HEK293 (cell line): ENCODE data around the gene OCRL.

Experiments
- BCL11A ChIP-seq: fragments of 450-650 bp; formaldehyde crosslinking; IDR thresholded peaks from 2 replicates; pipeline ENCODE4 v1.5.1; 2016; ENCODE audit warnings: low read depth, missing biosample characterization, missing genetic modification characterization
- KLF1 ChIP-seq: fragments of 450-650 bp; formaldehyde crosslinking; IDR thresholded peaks from 2 replicates; pipeline ENCODE4 v1.5.1; 2016; ENCODE audit warnings: missing biosample characterization, missing genetic modification characterization
- KLF10 ChIP-seq: fragments of 450-650 bp; IDR thresholded peaks from 2 replicates; pipeline ENCODE4 v1.5.1; 2018; ENCODE audit warnings: missing biosample characterization, mild to moderate bottlenecking, missing genetic modification characterization
- SP3 ChIP-seq: fragments of 450-650 bp; formaldehyde crosslinking; IDR thresholded peaks from 2 replicates; pipeline ENCODE4 v1.5.1; 2016; ENCODE audit warnings: missing biosample characterization, missing genetic modification characterization
- ZFHX2 ChIP-seq: fragments of 450-650 bp; formaldehyde crosslinking; conservative IDR thresholded peaks from 2 replicates; pipeline ENCODE4 v1.5.1; 2016; ENCODE audit warnings: missing biosample characterization, missing genetic modification characterization
- ZFP69B ChIP-seq: fragments of 450-650 bp; formaldehyde crosslinking; IDR thresholded peaks from 2 replicates; pipeline ENCODE4 v1.5.1; 2016; ENCODE audit warnings: missing biosample characterization, missing genetic modification characterization
- ZNF416 ChIP-seq: fragments of 450-650 bp; formaldehyde crosslinking; IDR thresholded peaks from 2 replicates; pipeline ENCODE4 v1.5.1; 2016; ENCODE audit warnings: missing biosample characterization, missing genetic modification characterization
- ZNF473 ChIP-seq: fragments of 450-650 bp; formaldehyde crosslinking; IDR thresholded peaks from 2 replicates; pipeline ENCODE4 v1.5.1; 2017; ENCODE audit warnings: missing biosample characterization, missing genetic modification characterization
- ZNF747 ChIP-seq: fragments of 450-650 bp; formaldehyde crosslinking; IDR thresholded peaks from 2 replicates; pipeline ENCODE4 v1.5.1; 2016; ENCODE audit warnings: missing biosample characterization, missing genetic modification characterization
- ZNF785 ChIP-seq: fragments of 450-650 bp; formaldehyde crosslinking; IDR thresholded peaks from 2 replicates; pipeline ENCODE4 v1.5.1; 2016; ENCODE audit warnings: missing biosample characterization, missing genetic modification characterization
- TF ChIP-seq, protein P1 (sequence below): fragments of 450-650 bp; formaldehyde crosslinking; IDR thresholded peaks from 2 replicates; pipeline ENCODE4 v1.5.1; 2016; ENCODE audit warnings: missing biosample characterization, missing genetic modification characterization
- TF ChIP-seq, protein P2 (sequence below): fragments of 450-650 bp; formaldehyde crosslinking; IDR thresholded peaks from 2 replicates; pipeline ENCODE4 v1.5.1; 2016; ENCODE audit warnings: missing biosample characterization, missing genetic modification characterization
- TF ChIP-seq, protein P3 (sequence below): sonication (generic); formaldehyde crosslinking; IDR thresholded peaks from 2 replicates; pipeline ENCODE4 v1.8.1; 2022; ENCODE audit warnings: mild to moderate bottlenecking, moderate library complexity, missing genetic modification reagents

DNA sequence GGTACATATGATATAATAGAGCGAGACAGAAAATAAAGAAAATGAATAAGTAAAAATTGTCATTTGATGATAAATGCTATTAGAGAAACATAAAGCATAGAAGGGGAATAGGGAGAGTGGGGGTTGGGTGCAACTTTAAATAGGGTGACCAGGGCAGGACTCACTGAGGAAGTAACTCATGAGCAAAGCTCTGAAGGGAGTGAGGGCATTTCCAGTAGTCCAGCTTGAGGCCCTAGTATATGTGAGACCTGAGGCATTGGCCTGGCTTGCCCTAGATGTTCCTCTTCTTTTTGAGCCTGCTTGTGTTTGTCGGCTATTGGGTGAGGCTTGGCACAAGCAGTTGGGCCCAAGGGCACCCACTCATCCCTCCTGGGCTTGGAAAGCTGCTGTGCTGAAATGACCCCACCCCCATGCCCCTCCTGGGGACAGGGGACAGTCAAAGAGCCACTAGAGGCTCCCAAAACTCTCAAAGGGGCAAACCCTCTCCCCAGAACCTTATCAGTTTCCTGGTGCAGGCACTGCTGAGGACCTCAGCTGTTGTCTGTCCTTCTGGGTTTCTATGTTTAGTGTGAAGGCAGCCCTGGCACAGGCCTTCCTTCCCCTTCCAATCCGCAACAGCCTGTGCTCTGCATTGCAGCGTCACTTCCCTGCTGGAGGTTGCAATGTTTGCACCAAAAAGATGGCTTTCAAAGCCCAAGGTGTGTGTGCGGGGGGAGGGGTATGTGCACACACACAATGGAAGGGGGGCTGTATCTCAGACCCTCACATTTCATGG, 74.6 kb downstream of the OCRL start:
- no peak for TF ChIP-seq ZNF747 (tag by site-specific recombination)
- no peak for TF ChIP-seq ZFP69B (tag by site-specific recombination)
- TF ChIP-seq BCL11A (tag by site-specific recombination): no peak
- TF ChIP-seq, protein P1, sequence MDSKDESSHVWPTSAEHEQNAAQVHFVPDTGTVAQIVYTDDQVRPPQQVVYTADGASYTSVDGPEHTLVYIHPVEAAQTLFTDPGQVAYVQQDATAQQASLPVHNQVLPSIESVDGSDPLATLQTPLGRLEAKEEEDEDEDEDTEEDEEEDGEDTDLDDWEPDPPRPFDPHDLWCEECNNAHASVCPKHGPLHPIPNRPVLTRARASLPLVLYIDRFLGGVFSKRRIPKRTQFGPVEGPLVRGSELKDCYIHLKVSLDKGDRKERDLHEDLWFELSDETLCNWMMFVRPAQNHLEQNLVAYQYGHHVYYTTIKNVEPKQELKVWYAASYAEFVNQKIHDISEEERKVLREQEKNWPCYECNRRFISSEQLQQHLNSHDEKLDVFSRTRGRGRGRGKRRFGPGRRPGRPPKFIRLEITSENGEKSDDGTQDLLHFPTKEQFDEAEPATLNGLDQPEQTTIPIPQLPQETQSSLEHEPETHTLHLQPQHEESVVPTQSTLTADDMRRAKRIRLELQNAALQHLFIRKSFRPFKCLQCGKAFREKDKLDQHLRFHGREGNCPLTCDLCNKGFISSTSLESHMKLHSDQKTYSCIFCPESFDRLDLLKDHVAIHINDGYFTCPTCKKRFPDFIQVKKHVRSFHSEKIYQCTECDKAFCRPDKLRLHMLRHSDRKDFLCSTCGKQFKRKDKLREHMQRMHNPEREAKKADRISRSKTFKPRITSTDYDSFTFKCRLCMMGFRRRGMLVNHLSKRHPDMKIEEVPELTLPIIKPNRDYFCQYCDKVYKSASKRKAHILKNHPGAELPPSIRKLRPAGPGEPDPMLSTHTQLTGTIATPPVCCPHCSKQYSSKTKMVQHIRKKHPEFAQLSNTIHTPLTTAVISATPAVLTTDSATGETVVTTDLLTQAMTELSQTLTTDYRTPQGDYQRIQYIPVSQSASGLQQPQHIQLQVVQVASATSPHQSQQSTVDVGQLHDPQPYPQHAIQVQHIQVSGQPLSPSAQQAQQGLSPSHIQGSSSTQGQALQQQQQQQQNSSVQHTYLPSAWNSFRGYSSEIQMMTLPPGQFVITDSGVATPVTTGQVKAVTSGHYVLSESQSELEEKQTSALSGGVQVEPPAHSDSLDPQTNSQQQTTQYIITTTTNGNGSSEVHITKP: no peak
- no peak for TF ChIP-seq ZNF785 (tag by site-specific recombination)
- no peak for TF ChIP-seq KLF10
- no peak for TF ChIP-seq ZNF416
- no peak for TF ChIP-seq SP3
- TF ChIP-seq, protein P2, sequence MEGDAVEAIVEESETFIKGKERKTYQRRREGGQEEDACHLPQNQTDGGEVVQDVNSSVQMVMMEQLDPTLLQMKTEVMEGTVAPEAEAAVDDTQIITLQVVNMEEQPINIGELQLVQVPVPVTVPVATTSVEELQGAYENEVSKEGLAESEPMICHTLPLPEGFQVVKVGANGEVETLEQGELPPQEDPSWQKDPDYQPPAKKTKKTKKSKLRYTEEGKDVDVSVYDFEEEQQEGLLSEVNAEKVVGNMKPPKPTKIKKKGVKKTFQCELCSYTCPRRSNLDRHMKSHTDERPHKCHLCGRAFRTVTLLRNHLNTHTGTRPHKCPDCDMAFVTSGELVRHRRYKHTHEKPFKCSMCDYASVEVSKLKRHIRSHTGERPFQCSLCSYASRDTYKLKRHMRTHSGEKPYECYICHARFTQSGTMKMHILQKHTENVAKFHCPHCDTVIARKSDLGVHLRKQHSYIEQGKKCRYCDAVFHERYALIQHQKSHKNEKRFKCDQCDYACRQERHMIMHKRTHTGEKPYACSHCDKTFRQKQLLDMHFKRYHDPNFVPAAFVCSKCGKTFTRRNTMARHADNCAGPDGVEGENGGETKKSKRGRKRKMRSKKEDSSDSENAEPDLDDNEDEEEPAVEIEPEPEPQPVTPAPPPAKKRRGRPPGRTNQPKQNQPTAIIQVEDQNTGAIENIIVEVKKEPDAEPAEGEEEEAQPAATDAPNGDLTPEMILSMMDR (tag by site-specific recombination): no peak
- TF ChIP-seq KLF1 (tag by site-specific recombination): no peak
- TF ChIP-seq, protein P3, sequence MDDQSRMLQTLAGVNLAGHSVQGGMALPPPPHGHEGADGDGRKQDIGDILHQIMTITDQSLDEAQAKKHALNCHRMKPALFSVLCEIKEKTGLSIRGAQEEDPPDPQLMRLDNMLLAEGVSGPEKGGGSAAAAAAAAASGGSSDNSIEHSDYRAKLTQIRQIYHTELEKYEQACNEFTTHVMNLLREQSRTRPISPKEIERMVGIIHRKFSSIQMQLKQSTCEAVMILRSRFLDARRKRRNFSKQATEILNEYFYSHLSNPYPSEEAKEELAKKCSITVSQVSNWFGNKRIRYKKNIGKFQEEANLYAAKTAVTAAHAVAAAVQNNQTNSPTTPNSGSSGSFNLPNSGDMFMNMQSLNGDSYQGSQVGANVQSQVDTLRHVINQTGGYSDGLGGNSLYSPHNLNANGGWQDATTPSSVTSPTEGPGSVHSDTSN (CRISPR knock-in tag): no peak
- no peak for TF ChIP-seq ZFHX2 (tag by site-specific recombination)
- no peak for TF ChIP-seq ZNF473 (tag by site-specific recombination)
